K562 (cell line): ENCODE results near the gene HHIPL1.

ENCODE experiments used
- FOXJ2 ChIP-seq: fragments of 200-800 bp; sonication (Bioruptor generic); IDR thresholded peaks from 2 replicates; pipeline ENCODE4 v1.6.1; 2016; ENCODE audit warnings: missing genetic modification characterization, missing compliant biosample characterization
- NFXL1 ChIP-seq: fragments of 450-650 bp; formaldehyde crosslinking; IDR thresholded peaks from 2 replicates; pipeline ENCODE4 v1.4.0; 2021; ENCODE audit warnings: mild to moderate bottlenecking
- SIRT6 ChIP-seq: IDR thresholded peaks from one replicate; pipeline ENCODE4 v1.6.1; 2012; ENCODE audit warnings: low read depth, mild to moderate bottlenecking, control low read depth, inconsistent platforms, low read length, moderate library complexity
- ZFP36 ChIP-seq: fragments of 150-350 bp; IDR thresholded peaks from 2 replicates; pipeline ENCODE4 v1.6.1; 2018; ENCODE audit warnings: low read length, low read depth; ENCODE audit not compliant: partially characterized antibody
- ZNF146 ChIP-seq: IDR thresholded peaks from one replicate; pipeline ENCODE4 v1.6.1; 2018; ENCODE audit warnings: missing compliant biosample characterization; ENCODE audit not compliant: unreplicated experiment
- ZSCAN29 ChIP-seq: fragments of 450-650 bp; IDR thresholded peaks from 2 replicates; pipeline ENCODE4 v1.6.1; 2017
- TF ChIP-seq, protein P1 (sequence below), 3 experiments: IDR thresholded peaks in 2 of 3; conservative IDR thresholded peaks in 1 of 3; 2 replicates each; pipeline ENCODE4 v1.5.1; 2011 to 2012; ENCODE audit warnings: low read length in 3 of 3, mild to moderate bottlenecking in 3 of 3, control low read depth in 2 of 3, improper control_type of control experiment in 1 of 3, inconsistent platforms in 1 of 3, low read depth in 1 of 3, mixed read lengths in 1 of 3, moderate library complexity in 1 of 3; ENCODE audit not compliant: insufficient read depth in 2 of 3

- TF ChIP-seq ZNF146 (CRISPR knock-in tag) (no peak), SIRT6 (no peak), ZSCAN29 (no peak), ZFP36 (no peak), FOXJ2 (tag) (no peak), NFXL1 (no peak)
- TF ChIP-seq, protein P1, sequence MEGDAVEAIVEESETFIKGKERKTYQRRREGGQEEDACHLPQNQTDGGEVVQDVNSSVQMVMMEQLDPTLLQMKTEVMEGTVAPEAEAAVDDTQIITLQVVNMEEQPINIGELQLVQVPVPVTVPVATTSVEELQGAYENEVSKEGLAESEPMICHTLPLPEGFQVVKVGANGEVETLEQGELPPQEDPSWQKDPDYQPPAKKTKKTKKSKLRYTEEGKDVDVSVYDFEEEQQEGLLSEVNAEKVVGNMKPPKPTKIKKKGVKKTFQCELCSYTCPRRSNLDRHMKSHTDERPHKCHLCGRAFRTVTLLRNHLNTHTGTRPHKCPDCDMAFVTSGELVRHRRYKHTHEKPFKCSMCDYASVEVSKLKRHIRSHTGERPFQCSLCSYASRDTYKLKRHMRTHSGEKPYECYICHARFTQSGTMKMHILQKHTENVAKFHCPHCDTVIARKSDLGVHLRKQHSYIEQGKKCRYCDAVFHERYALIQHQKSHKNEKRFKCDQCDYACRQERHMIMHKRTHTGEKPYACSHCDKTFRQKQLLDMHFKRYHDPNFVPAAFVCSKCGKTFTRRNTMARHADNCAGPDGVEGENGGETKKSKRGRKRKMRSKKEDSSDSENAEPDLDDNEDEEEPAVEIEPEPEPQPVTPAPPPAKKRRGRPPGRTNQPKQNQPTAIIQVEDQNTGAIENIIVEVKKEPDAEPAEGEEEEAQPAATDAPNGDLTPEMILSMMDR (IDR thresholded peaks at IDR 0.05 in 2 of 3, conservative IDR thresholded peaks at IDR 0.05 in 1 of 3; ENCODE audit: insufficient read depth in 2 of 3, low read depth in 1 of 3, low read length in 3 of 3): no peak
These were observed 35.4 kb upstream of the HHIPL1 start for GRCh38 chr14:99609245-99610170.
